ENCODE results near the gene SPTBN2. TPM values are rescaled to one million over a fixed set of nuclear protein-coding genes. Genes with fewer than 3 reads are reported as not detected.

The SPTBN2 gene
- 0.43 and 0.91 TPM in 2 replicates for total RNA-seq

GRCh38 chr11:66728693-66729385, at the start of gene SPTBN2:
Gene SPTBN2 (minus strand): TSS chr11:66729216. CDS start chr11:66721240, 7,976 bp downstream.

DNA sequence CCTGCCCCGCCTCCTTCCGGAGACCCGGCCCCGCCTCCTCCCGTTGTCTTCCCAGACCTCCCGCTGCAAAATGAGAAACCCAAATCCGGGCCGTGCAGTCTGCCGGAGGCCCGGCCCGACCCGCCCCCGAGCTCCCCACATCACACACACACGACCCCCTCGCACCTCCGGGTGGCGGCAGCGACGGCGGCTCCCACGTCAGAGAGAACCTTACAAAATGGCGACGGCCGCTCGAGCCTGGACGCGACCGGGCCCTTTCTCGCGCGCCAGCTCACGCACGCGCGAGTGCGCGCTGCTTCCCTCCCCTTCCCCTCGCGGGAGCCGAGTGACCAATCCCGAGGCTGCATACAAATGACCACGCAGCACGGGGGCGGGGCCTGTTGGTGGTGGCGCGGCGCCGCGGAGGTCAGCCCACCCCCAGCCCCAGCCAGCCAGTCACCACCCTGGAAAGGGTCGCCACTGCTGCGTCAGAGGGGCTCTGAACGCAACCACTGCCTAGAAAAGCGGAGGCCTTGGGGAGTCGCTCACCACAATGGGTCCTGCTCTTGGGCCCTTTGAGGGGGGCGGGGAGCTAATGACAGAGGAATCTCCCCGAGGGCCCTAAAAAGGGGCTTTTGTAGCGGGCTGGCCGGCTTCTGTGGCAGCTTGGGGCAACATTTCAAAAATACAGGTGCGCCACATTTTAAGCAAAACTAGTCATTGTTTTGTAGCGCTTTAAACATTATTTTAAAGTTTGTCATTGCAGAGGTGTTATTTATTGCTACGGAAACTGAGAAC, 51.2 kb downstream of the SPTBN2 start, which contains the start of gene RBM4B:
Gene RBM4B, minus strand, starts transcription at position 289 of the 777 bp plus-strand sequence. CDS start 808 bp downstream, outside the sequence.

DNA sequence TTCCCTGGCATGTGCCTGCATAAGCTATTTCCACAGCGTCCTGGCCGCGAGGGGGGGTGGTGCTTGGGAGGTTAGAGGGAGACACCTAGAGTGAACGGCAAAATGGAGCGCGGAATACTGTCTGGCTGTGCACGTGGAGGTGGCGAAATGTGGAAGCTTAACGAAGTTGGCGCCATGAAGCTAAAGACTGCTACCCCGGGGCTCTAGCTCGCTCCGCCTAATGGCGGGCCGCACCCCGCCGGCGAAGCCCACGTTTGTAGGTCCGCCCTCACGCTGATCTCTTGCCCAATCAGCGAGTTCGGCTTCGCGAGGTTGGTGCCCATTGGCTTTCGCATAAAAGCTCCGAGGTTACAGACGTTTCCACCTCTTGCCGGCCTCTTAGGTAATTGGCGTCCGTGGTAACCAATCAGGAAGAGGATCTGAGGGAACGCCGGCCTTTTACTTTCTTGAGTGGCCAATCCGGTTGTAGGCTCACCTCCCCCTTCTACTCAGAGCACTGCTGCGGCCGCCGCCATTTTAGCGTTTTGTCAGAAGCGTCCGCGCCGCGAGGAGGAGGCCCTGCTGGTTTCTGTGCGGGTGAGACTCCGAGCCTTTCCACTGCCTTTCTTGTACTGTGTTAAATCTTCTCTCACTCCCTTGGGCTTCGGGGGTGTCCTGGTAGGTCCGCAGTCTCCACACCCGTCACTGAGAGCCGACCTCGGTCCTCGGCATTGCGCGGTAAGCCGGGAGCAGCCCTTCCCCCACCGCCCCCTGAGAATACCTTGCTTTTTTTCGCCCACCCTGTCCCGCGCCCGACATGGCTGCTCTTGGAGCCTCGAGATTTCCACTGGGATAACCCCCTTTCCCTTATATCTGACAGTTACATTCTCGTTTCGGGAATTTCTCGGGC, 90.6 kb downstream of the SPTBN2 start, which contains the start of gene RBM4:
Gene RBM4, plus strand, starts transcription at position 527 of the 889 bp plus-strand sequence. CDS start 1,009 bp downstream, outside the sequence.

Small RNA genes lying within 50 kb of the gene (small RNA-seq; reads per million reads assigned to genes)
- not detected for gene RN7SL12P

Other genes starting within 250 kb of the SPTBN2 start
- gene DPP3, start 248.8 kb downstream of the SPTBN2 start, total RNA-seq = 27.1 and 33.2 TPM in 2 replicates
- 37.8 and 52.4 TPM in 2 replicates for gene BBS1, start 218.6 kb downstream of the SPTBN2 start, total RNA-seq
- 7.7 and 9.5 TPM in 2 replicates for gene ZDHHC24, start 183.2 kb downstream of the SPTBN2 start, total RNA-seq
- gene ACTN3, start 182.3 kb downstream of the SPTBN2 start, total RNA-seq = under 0.01 and 0.11 TPM in 2 replicates
- gene CTSF, start 160.6 kb downstream of the SPTBN2 start, total RNA-seq = 26.3 and 26.8 TPM in 2 replicates
- gene CCDC87, start 136.2 kb downstream of the SPTBN2 start, total RNA-seq = 0.76 and 0.78 TPM in 2 replicates
- 27.7 and 39.3 TPM in 2 replicates for gene CCS, start 136.0 kb downstream of the SPTBN2 start, total RNA-seq
- 26.5 and 30.6 TPM in 2 replicates for gene RBM14, start 112.6 kb downstream of the SPTBN2 start, total RNA-seq
- 84.2 and 86.1 TPM in 2 replicates for gene RBM4, start 90.5 kb downstream of the SPTBN2 start, total RNA-seq
- gene RBM4B, start 51.3 kb downstream of the SPTBN2 start, total RNA-seq = 16.9 and 22.2 TPM in 2 replicates
- gene RCE1, start 114.2 kb upstream of the SPTBN2 start, total RNA-seq = 8.4 and 9.1 TPM in 2 replicates
- 20.3 and 30.7 TPM in 2 replicates for gene LRFN4, start 127.8 kb upstream of the SPTBN2 start, total RNA-seq
- gene PC, start 229.2 kb upstream of the SPTBN2 start, total RNA-seq = 43.8 and 45.9 TPM in 2 replicates
- gene C11orf86, start 246.1 kb upstream of the SPTBN2 start, total RNA-seq = not detected in 2 replicates

Measured in articular chondrocyte of knee joint (primary cell).